H7 (cell line): ENCODE data around the gene ZBTB47. TPM values are rescaled to one million over a fixed set of nuclear protein-coding genes. Genes with fewer than 3 reads are reported as not detected.

Source experiments
- DNase-seq: peaks from one replicate; pipeline ENCODE4 v3.0.0; 2012
- H3K27me3 ChIP-seq: 2 replicates; pipeline ENCODE4 v1.6.0; 2011; ENCODE audit warnings: mild to moderate bottlenecking, low read length; ENCODE audit not compliant: control insufficient read depth, insufficient read depth
- H3K36me3 ChIP-seq: replicated peaks from 2 replicates; pipeline ENCODE4 v1.5.1; 2011; ENCODE audit warnings: low read length; ENCODE audit not compliant: control insufficient read depth, insufficient read depth
- H3K4me3 ChIP-seq: 2 replicates; pipeline ENCODE4 v1.5.1; 2011; ENCODE audit warnings: low read depth, mild to moderate bottlenecking, control low read depth, low read length, moderate library complexity; ENCODE audit not compliant: insufficient read depth
- total RNA-seq: library from RNA; depleted of rRNA; stranded (reverse); fragments of >200 nt; shearing (Covaris generic); gene quantifications from 2 replicates; pipeline ENCODE4 v1.2.3, GENCODE V29; 2014

Gene ZBTB47
- total RNA-seq, 1 experiment from 2014 or later = 8.0 TPM

DNA sequence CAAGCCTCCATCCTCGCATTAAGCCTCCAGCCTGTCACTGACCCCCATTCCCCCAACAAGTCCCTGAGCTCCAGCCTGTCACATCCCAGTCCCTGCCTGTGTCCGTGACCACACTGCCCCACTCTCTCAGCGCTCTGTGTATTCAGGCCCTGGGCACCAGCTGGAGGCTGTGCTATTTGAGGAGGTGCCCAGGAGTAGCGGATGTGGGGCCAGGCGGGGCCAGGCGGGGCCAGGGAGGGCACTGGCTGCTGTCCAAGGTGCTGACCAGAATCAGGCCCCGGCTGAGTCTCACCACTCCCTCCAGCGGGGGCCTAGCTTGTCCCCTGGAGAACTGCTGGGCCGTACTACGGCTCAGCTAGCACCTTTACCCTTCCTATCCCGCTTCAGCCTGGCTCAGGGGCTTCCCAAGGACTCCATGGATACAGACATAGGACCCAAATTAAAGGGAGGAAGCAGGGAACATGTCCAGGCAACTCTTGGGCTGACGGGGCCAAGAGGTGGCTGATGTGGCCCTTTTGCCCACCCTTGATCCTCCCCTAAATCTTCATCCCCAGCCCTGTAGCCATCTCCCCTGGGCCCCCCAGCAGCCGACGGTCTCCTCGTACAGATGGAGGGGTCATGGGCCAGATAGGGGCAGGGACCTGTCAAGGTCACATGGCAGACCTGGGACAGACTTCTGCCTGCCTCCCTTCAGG is 48.0 kb downstream of the ZBTB47 start:
- Histone ChIP-seq H3K36me3 (no peaks in the 10 kb centered on the region), H3K4me3 (no peak overlapping the region), H3K27me3 (no peaks in the 10 kb centered on the region)
- peak; percentile 98 for DNase-seq

DNA sequence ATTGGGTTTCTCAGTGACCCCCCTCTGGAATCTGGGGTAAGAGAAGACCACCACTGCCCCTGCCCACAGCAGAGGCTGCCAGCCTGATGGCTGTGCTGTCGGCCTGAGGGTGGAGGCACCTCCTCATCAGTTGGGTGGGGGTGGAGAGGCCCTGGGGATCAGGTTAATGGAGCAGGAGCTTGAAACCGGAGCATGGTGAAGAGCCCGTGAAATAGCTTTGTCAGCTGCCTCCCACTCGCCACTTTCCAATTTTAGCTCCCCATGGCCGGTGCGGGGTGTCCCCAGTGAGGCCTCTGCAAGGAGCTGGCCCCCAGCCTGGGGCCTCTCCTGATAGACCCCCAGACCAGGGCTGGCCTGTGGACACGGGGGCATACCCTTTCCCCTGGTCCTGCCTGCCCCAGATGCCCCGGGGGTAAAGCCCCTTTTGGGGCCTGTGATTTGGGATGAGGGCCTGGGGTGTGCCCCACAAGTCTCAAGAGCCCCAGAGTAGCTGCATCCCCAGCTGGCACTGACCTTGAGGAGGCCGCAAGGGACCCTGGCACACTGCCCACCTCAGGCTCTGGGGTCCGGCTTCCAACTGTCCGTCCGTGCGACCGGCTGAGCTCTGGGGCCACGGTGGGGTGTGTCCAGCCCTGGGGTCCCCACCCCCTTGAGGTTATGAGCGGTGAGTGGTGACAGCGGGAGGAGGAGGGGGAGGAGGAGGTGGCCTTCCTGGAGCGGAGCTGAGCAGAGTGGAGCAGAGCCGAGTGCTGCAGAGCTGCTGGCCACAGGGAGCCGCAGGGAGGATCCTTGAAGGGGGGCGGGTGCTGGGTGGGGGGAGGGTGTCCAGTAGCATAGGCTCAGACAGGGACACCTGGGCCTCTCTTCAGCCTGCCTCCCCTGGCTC is 48.8 kb downstream of the ZBTB47 start, which contains the start of gene HHATL:
TSS of gene HHATL (minus strand) at position 733 of the 886 bp plus-strand sequence. CDS start 1,972 bp downstream, outside the sequence.
- Histone ChIP-seq H3K27me3 (no peaks in the 10 kb centered on the region), H3K36me3 (no peaks in the 10 kb centered on the region), H3K4me3 (no peak within 1 kb of the TSS)
- peak; percentile 73 for DNase-seq

DNA sequence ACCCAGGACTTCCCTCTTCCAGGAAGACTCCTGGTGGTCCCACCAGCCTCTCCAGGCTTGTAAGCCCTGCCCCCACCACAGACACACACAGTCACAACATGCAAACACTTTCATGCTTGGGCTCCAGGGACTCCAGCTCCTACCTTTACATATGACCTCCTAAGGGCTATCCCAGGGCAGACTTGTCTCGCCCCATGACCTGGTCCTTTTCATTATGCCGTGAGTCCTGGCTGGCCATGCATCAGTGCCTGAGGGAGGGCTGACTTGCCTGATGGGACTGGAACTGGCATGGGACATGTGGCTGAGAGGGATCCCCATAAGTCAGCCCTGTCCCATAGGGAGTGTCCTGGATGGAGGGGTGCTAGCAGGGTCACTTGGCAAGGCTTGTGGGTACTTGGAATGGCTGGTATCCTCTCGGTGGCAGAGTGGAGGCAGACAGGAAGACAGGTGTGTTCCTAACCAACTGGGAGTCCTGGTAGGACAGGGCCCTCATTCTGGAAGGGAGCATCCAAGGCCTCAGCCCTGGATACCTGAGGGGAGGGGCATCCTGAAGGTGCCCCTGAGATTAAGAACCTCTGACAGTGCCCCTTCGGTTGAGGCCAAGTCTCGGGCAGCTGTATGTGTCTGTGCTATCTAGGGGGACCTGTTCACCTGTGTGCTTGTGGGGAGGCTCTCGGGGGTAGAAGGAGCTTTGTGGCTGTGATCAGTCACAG is 49.6 kb downstream of the ZBTB47 start:
- H3K36me3 ChIP-seq = no peaks in the 10 kb centered on the region
- no peaks in the 10 kb centered on the region for H3K27me3 ChIP-seq
- no peak overlapping the region for H3K4me3 ChIP-seq
- peak; percentile 35 for DNase-seq

DNA sequence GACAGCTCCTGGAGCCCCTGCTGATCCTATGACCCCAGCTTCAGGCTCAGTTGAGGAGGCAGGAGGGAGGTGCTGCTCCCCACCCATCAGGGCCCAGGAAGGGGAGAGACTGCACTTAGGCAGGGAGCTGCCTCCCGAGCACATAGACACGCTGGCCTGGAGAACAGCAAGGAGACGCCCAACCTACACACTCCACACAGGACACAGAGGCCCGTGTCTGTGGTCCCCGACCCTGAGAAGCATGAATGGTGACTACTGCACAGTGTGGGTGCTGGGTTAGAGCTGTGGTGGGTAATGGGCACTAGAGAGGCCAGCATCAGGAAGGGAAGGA is 50.2 kb downstream of the ZBTB47 start:
- no peak for DNase-seq
- H3K4me3 ChIP-seq = no peak overlapping the region
- H3K27me3 ChIP-seq = no peaks in the 10 kb centered on the region

GRCh38 chr3:42704136-42704841 is 50.8 kb downstream of the ZBTB47 start:
- no peak overlapping the region for H3K4me3 ChIP-seq
- DNase-seq = peak; percentile 34
- no peaks in the 10 kb centered on the region for H3K36me3 ChIP-seq
- no peaks in the 10 kb centered on the region for H3K27me3 ChIP-seq

More for the DNA sequence above, 50.2 kb downstream of the ZBTB47 start:
- no peaks in the 10 kb centered on the region for H3K36me3 ChIP-seq

GRCh38 chr3:42705058-42705767 is 51.7 kb downstream of the ZBTB47 start:
- H3K4me3 ChIP-seq = no peak overlapping the region
- no peaks in the 10 kb centered on the region for H3K36me3 ChIP-seq
- H3K27me3 ChIP-seq = no peaks in the 10 kb centered on the region
- peak; percentile 49 for DNase-seq

GRCh38 chr3:42705962-42706585 is 52.6 kb downstream of the ZBTB47 start:
- peak; percentile 28 for DNase-seq
- no peaks in the 10 kb centered on the region for H3K36me3 ChIP-seq
- no peak overlapping the region for H3K4me3 ChIP-seq
- H3K27me3 ChIP-seq = no peaks in the 10 kb centered on the region

- H3K36me3 ChIP-seq = no peaks in the 10 kb centered on the region
- H3K27me3 ChIP-seq = no peaks in the 10 kb centered on the region
- H3K4me3 ChIP-seq = no peak overlapping the region
- no peak for DNase-seq
These were observed 53.5 kb downstream of the ZBTB47 start for GRCh38 chr3:42706721-42707619.

GRCh38 chr3:42707620-42708355 is 54.3 kb downstream of the ZBTB47 start:
- Histone ChIP-seq H3K36me3 (no peaks in the 10 kb centered on the region), H3K4me3 (no peak overlapping the region), H3K27me3 (no peaks in the 10 kb centered on the region)
- DNase-seq = no peak

DNA sequence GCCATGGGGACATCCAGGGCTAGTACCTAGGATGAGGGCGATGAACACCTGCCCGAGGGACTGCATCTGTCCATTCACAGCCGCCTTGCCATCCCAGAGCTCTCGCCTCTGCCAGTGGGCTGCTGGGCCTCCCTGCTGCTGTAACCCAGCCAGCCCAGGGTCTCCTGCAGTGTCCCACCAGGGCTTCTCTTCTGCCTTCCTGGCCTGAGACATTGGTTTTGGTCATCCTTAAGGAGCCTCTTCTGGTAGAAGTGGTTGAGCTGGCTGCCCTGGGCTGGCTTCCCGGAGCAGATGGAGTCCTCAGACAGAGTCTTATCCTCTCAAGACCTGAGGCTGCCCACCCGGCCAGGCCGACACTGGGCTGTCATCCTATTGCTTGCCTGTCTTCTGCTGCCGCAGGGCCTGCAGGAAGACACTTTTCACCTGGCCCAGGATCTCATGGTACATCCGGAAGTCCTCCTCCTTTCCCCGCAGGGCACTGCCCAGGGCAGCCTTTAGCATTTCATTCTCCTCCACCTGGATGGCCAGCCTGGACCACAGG is 55.2 kb downstream of the ZBTB47 start:
- Histone ChIP-seq H3K36me3 (no peaks in the 10 kb centered on the region), H3K4me3 (no peak overlapping the region), H3K27me3 (no peaks in the 10 kb centered on the region)
- DNase-seq = no peak

DNA sequence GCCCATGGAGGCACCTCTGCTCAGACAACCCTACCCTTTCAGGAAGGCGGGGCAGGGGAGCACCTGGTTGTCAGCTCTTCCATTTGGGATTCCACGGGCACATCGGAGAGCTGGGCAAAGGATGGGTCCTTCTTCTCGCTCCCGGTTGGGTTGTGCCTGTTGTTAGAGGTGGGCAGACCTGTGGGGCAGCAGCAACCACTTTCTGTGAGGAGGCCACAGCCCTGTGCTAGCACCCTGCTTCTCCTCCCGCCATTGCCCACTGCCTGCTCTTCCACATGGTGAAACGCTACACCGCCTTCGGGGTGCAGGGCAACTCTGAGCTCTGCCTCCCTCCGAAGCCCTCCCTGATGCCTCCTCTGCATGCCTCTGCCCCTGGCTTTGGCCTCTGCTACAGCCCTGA is 56.1 kb downstream of the ZBTB47 start:
- peak; percentile 21 for DNase-seq

More for the DNA sequence above, 56.1 kb downstream of the ZBTB47 start:
- no peaks in the 10 kb centered on the region for H3K36me3 ChIP-seq
- H3K27me3 ChIP-seq = no peaks in the 10 kb centered on the region
- no peak overlapping the region for H3K4me3 ChIP-seq
